NCI-H128 (cell line): ENCODE data around the gene MCRS1.
"Not testable (repeated sequence)": the region's sequence is repeated elsewhere in the genome, so short reads cannot be mapped to it uniquely, and the experiment has no call there.

ENCODE experiments used
- DNase-seq: peaks from one replicate; lab custom pipeline; 2025; ENCODE audit not compliant: unreplicated experiment; lab: John Stamatoyannopoulos, UW

MCRS1 gene

DNA sequence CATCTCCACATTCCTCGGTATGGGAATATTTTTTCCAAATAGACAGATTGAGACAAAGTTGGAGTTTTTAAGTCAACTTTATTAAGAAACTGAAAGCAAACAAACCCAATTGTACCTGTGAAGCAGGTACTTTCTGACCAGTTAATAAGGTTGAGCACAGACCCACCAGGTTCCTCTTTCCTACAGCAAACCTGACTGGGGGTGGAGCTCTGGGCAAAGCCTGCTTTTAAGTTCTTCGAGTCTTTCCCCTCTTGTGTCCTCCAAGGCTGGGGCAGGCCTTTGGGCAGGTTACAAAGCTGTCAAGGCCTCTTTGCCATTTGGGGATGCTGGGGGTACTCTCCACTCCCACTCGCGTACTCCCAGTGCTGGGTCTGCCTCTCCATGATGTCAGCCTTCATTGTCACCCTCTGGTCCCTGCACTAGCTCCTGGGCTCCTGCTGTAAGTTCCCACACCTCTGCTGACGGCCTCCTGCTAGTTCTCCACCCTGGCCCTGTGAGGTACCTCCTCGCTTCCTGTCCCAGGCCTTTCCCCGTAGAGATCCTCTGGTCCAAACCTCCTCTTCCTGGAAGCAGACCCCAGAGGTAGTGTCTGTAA lies 25.9 kb downstream of the MCRS1 start:
- no peak for DNase-seq

DNA sequence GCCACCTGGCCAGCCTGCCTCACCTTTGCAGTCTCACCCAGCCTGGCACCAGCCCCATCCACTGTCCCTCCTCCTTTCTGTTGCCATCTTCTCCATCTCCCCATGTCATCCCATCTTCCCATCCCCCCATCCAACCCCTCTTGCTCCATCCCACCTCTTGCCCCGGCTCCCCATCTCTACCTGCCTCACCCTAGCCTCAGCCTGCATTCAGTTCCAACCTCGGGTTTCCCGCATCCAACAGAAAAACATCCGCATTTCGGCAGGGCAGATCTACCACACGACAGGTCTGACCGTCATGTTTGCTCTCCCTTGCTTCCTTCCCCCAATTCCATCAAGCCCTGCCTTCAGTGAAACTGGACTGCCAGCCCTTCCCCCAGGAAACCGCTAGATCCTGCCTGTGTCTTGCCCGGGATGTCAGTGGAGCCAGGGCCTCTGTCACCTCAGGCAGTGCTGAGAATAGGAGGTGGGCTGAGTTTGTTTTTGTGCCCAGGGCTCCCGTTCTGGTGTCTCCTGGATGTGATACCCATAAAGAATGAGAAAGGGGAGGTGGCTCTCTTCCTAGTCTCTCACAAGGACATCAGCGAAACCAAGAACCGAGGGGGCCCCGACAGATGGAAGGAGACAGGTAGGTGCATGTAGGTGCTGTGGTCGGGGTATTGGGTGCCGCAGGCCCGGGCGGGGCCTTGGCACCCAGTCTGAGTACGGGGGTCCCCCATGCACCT lies 26.6 kb downstream of the MCRS1 start:
- no peak for DNase-seq

DNA sequence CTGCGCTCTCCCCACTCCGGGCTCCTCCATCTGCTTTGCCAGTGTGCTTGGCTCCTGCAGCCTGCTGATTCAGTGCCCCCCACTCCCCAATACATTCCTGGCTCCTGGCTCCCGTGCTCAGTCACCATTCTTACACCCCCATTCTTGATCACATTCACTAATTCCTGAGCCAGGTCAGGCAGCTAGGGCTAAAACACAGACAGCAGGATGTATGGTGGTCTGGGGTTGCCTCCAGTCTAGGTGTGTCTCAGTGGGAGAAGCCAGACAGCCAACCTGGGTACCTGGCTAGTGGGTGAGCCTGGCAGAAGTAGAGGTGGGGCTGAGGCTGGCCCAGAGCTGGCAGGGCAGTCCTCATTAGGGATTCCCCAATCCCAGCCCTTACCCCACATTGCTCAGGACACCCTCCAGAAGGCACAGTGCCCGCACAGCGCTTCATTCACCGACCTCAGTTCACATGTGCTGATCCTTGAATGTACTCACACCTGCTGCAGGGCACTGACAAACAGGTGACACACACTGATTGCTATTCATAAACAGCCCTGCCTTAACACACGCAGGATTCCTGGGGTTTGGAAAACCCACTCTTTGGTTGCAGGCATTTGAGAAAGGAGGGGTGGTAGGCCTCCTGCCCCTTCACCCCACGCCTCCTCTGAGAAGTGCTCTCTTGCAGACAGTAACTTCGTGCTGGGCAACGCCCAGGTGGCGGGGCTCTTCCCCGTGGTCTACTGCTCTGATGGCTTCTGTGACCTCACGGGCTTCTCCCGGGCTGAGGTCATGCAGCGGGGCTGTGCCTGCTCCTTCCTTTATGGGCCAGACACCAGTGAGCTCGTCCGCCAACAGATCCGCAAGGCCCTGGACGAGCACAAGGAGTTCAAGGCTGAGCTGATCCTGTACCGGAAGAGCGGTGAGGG lies 27.5 kb downstream of the MCRS1 start:
- DNase-seq, result no peak

DNA sequence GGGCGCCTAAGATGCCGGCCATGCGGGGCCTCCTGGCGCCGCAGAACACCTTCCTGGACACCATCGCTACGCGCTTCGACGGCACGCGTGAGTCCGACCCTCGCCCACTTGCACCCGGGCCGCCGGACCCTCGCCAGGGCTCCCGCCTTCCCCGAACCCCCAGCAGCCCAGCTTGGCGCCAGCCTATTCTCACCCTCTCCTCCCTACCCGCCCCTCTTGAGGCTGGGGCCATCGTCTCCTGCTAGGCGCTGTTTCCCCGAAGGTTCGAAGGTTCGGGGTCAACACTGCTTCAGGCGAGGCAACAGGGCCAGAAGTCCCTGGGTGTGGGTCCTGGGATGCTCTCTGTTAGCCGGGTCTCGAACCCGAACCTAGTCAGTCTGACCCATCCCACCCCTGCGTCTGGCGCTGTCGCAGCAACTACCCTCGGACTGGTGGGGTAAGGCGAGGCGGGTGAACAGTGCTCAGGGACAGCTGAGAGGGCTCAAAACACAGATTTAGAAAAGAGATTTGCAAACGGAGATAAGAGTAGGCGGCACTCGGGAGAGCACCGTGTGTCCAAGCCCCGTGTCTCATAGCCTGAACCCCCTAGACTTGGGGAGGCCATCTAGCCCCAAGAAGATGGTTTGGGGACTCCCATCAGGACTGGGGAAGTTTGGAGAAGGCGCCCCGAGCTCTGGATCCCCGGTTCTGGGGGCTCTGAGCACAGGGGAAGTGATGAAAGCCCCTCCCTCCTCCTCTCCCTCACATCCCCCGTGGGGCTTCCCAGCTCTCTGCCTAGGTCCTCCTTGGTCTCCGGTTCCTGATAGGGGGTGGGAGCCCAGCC lies 28.3 kb downstream of the MCRS1 start:
- DNase-seq, result no peak

DNA sequence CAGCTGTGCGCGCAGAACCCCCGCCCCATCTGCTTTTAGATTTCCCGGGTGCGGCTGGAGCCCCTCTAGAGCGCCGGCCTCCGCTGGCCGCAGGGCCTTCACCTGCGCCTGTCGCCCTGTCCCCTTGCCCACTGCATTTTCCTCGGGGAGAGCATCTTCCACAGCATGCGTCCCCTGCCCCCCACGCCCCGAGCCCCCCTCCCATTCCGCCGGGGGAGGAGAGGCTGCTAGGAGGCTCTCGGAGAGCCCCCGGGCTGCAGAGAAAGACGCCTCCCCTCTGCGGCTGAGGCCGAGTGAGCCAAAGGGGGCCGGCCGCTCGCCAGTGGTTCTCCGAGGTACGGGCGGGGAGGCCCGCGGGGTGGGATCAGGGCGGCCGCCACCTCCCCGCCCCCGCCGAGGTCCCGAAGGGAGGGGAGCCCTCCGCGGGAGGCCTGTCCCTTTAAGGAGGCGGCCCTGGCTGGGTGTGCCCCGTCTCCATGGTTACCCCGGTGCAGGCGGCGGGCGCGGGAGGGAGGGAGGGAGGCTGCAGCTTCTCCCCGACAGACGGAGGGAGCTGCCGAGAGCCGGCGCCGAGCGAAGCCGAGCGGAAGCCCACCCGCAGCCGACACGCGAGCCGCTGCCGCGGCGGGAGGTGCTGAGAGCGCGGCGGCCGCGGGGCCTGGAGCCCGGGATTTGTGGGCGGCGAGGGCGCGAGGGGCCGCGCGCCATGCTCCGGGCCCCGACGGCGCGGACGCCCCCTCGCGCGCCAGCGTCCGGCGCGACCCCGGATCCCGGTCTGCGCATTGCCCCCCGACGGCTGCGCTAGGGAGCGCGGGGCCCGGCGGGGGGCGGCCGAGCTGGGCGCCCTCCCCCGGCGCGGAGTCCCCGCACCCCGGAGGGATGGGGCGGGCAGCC lies 29.2 kb downstream of the MCRS1 start, which contains the start of gene KCNH3:
KCNH3 (plus strand) TSS at position 521 of the 894 bp plus-strand sequence. CDS start 387 bp downstream, outside the sequence.
- peak; percentile 85 for DNase-seq

DNA sequence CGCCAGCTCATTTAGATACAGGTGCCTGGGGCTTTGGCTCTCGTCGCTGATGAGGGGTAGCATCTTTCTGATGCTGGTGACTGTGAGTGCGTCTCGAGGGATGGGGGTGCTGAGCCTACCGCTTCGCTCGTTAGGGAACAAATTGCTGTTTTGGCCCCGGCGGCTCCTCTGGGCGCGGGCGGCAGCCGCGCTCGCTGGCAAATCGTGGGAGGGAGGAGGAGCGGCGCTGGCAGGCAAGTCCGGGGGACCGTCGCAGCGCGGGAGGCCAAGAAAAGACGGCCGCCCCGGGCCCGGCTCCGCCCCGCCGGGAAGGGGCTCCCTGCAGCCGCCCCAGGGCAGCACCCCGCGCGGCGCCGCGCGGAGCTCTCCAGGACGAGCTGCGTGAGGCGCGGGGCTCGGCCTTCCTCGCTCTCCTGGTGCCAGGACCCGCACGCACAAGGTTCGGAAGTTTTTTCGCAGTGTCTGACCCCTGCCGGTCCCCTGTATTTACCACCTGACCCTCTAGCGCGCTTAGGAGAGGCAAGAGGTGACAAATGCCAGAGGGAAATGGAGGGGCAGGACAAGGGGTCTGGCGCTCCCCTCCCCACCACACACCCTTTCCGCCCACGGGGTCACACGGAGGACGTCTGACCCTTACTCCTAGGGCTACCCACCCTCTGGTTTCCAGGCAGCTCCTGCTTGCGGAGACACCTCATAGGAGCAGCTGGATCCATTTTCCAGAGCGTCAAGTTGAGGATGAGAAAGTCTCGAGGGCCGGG lies 30.0 kb downstream of the MCRS1 start:
- no peak for DNase-seq

DNA sequence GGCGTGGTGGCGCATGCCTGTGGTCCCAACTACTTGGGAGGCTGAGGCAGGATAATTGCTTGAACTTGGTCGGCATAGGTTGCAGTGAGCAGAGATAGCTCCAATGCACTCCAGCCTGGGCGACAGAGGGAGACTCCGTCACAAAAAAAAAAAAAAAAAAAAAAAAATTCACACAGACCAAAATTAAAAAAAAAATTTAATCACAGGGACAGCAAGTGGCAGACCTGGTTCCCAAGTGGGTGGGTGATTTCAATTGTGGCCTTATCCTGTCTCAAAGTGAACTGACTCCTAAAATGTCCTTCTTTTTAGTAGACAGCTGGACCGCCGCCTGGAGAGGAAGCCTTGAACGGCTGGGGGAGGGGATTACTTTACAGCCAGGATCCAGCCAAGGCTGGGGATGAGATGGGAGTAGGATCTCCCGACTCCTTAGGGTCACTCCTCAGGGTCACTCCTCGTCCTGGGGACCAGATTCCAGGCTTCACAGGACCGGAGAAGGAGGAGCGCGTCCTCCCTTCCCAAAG lies 30.7 kb downstream of the MCRS1 start:
- no peak for DNase-seq

DNA sequence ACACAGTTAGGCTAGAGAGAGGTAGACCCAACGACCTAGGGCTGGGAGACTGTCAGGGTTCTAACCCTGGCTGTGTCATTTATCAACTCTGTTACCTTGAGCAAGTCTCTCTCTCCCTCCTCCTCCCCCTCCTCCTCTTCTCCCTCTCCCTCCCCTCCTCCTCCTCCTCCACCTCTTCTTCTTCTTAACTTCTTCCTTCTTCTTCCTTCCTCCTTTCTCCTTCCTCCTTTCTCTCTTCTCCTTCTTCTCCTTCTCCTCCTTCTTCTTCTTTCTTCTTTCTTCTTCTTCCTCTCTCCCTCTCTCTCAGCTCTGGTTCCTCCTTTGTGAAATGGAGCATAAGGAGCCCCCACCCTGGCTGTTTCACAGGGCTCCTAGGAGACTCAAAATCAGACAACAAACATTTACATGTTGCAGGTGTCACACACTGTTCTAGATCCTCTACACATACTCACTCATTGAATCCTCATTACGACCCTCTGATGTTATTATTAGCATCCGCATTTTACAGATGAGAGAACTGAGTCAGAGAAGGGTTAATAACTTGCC lies 31.3 kb downstream of the MCRS1 start:
- DNase-seq, result no peak

DNA sequence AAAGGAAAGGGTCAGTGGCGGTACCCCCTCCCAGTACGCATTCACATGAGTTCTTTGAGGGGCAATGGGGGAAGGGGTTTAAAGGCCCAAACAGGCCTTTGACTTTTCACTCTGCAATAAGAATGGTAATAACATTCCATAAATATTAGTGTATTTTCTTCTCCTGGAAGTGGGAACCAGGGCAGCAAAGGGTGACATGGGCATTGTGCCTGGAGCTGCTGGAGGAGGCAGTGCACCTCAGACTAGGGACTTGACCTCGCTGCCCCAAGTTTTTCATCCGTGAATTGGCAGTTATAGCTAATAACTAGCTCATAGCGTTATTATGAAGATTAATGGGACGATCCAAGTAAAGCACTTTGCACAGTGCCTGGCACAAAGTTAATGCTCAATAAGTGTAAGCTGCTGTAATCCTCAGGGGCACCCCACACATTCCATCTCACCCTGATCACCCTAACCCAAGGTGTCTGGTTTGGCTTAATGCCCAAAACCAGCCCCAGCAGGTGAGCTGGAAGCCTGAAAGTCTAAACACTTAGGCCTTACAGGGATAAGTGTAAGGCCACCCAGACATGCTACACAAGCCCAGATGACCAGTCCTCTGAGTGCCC lies 31.9 kb downstream of the MCRS1 start:
- DNase-seq, result no peak

DNA sequence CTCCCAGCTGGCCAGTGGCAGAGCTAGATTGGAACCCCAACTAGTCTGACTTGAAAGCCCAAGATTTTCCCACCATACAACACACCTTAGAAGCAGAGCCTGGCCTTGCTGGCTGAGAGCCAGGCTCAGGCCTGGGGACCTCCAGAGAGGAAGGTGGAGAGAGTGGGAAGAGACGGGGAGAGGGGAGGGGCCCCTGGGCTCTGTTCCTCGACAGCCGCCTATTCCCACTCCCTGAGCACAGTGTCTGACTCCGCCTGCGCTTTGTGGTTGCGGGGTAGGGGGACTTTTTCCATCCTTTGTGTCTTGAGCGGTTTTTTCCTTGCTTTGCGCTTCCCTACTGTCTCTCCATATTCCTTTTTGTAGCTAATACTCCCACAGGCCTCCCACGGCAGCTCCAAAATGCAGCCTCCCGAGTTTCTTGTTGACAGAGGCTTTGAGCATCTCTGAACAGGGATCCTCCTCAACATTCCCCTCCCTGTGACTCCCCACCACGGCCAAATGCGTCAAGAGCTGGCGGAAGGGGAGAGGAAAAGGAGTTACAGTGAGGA lies 33.1 kb downstream of the MCRS1 start:
- no peak for DNase-seq

DNA sequence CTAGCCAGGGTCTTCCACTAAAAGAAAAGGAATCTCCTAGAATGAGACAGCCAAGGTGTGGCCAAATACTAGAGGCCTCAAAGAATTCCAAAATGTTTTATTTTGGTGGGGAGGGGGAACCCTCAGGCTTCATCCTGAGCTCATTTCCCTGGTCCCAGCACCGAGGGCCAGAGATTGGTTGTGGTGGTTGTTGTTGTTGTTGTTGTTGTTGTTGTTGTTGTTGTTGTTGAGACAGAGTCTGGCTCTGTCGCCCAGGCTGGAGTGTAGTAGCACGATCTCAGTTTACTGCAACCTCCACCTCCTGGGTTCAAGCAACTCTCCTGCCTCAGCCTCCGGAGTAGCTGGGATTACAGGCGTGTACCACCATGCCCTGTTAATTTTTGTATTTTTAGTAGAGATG lies 33.8 kb downstream of the MCRS1 start:
- not testable (repeated sequence) for DNase-seq

DNA sequence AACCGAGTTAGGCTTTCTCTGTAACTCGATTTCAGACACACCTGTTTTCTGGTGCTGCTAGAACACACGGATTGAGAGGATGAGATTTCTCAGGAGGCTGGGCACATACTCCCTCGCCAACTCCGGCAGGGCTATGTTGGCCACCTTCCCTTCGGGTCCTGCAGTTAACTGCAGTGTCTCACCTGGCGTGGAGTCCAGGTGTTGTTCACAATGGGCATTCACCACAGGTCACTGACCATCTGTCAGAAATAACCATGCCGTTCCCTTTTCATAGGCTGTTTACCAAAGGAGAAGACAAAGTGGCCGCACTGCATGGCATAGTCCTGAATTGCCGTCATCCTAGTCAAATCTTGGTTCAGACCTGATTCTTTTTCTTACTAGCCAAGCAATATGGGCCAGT lies 34.6 kb downstream of the MCRS1 start:
- DNase-seq, result no peak

DNA sequence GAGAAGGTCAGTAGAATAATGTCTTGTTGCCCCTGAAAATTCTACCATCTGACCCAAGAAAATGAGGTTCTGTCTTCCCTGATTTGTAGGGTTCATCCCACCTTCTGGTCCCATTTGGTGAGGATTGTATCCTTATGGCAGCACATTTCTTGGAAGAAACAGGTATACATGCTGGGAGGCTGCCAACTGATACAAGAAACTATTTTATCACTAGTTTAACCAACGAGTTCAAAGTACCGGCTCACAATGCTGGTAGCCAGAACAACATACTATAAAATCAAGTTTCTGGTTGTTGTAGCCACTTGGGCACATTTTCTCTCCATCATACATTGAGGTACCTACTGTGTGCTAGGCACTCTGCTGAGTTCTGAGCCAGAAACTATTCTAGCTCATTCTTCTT lies 36.2 kb downstream of the MCRS1 start:
- DNase-seq, result no peak

DNA sequence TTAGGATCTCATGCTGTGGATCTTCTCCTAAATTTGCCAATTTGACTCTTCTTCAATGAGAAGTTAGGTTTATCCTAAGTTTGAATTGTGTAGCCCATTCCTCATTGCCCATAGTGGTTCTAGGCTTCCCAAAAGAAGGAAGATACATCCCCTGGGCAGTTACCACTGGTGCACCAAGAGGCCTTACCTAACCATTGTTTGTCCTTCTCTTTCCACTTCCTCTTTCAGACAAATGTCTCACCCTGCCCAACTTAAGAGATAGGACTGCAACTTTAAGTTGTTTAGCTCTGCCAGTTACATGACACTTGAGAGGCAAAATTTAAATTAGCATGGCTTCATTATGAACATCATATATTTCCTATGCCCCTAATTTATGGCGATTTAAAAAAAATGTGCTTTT lies 38.5 kb downstream of the MCRS1 start:
- DNase-seq, result no peak

DNA sequence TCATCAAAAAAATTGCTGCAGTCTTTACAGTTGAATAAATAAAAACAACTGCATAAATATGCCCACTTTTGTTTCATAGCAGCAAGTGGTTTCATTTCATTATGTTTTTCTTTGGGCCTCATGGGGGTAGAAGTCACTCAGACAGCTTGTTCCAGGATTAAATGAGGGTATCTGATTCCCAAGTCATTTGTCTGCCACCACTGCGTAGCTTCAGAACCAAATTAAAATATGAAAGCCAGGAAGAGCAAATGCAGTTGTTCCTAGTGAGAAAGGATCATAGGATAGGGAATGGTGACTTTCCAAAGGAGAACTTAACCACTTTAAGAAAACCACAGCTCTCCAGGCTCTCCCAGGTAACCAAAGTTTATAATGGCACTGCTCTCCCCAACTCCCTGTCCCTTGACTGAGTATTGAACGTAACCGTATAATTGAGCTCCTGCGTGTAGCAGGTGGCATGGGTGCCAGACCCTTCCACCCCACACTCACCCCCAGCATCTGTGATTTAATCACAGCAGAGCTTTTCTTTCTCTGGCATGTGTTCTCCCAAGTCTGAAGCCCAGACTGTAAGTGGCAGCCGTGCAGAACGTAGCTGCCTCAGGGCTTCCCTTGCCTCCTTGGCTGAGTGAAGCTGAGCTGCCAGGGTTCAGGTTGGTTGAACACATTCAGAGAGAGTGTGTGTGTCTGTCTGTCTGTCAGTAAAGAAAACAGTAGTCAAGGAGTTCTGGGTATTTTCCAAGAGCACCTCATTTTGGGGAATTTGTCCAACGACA lies 40.4 kb downstream of the MCRS1 start:
- DNase-seq, result no peak

DNA sequence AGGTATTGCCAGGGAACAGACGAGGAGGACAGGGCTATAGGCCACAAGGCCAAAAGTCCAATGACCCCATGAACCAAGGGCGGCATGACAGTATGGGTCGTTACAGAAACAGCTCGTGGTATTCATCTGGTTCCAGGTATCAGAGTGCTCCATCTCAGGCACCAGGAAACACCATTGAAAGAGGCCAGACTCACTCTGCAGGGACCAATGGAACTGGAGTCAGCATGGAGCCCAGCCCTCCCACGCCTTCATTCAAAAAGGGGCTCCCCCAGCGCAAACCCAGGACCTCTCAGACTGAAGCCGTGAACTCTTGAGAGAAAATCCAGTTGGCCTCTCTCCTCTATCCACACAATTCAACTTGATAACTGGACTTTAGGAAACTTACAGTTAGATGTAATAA lies 42.0 kb downstream of the MCRS1 start:
- DNase-seq, result no peak

DNA sequence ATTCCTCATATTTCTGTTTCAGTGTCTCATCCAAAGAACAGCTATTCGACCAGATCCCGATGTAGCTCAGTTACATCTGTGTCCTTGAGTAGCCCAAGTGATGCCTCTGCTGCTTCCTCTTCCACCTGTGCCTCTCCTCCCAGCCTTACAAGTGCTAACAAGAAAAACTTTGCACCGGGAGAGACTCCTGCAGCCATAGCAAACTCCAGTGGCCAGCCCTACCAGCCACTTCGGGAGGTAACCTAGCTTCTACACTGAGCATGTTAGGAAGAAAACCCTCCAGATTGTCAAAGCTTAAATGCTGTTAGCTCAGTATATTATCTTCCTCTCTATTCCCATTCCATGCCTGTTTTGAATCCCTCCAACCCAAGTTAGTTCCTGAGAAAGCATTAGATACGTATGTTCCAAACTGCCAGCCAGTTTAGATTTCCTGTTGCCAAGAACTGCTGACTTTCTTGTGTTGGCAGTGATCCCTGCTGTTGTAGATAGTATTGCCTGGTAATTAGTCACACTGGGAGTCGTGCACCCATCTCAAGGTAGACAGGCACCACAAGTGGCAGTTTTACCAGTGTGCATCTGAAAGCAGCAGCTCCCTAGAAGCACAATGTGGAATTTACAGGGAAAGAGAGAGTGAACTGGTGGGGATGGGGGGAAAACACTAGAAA lies 43.1 kb downstream of the MCRS1 start:
- DNase-seq, result no peak
